AG08396 (cell line): ENCODE results near the gene PPP4R3A.
"Not testable (repeated sequence)": the region's sequence is repeated elsewhere in the genome, so short reads cannot be mapped to it uniquely, and the experiment has no call there.

Experiments used
- DNase-seq: peaks from one replicate; pipeline ENCODE4 v3.0.0; 2012; ENCODE audit warnings: low spot score, mixed read lengths

Gene PPP4R3A

DNA sequence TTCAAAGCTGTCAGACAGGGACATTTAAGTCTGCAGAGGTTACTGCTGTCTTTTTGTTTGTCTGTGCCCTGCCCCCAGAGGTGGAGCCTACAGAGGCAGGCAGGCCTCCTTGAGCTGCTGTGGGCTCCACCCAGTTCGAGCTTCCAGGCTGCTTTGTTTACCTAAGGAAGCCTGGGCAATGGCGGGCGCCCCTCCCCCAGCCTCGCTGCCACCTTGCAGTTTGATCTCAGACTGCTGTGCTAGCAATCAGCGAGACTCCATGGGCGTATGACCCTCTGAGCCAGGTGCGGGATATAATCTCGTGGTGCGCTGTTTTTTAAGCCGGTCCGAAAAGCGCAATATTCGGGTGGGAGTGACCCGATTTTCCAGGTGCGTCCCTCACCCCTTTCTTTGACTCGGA, 73.8 kb downstream of the PPP4R3A start:
- not testable (repeated sequence) for DNase-seq

DNA sequence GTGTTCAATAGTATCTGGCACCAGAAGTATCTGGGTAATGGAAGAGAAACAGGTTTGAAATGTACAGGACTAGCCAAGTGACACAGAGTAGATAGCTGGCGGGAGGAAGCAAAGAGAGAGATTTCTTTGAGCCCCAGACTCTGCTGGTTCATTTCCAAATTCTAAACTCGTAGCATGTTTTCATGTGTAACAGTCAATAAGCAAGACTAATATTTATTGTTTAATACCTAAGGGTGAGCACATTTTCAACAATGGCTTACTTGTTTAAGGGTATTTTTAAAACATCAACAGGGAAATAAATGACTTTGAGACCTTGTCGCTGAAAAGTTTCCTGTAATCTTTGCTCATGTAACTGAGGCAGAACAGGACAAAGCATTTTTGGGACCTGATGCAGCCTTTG, 80.7 kb downstream of the PPP4R3A start:
- DNase-seq, result no peak

DNA sequence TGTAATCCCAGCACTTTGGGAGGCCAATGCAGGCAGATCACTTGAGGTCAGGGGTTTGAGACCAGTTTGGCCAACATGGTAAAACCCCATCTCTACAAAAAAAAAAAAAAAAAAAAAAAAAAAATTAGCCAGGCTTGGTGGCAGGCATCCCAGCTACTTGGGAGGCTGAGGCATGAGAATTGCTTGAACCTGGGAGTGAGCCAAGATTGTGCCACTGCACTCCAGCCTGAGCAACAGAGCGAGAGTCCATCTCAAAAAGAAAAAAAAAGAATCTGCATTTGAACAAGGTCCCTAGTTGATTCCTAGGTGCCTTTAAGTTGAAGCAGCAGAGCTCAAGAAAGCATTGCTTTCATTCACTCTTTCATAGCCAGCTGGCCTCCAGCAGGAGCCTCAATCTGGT, 81.2 kb downstream of the PPP4R3A start:
- not testable (repeated sequence) for DNase-seq

DNA sequence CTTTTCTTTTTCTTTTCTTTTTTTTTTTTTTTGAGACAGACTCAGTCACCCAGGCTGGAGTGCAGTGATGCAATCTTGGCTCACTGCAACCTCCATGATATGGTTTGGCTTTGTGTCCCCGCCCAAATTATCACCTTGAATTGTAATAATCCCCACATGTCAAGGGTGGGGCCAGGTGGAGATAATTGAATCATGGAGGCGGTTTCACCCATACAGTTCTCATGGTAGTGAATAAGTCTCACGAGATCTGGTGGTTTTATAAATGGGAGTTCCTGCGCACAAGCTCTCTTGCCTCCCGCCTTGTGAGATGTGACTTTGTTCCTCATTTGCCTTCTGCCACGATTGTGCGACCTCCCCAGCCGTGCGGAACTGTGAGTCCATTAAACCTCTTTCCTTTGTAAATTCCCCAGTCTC, 84.6 kb downstream of the PPP4R3A start:
- not testable (repeated sequence) for DNase-seq

DNA sequence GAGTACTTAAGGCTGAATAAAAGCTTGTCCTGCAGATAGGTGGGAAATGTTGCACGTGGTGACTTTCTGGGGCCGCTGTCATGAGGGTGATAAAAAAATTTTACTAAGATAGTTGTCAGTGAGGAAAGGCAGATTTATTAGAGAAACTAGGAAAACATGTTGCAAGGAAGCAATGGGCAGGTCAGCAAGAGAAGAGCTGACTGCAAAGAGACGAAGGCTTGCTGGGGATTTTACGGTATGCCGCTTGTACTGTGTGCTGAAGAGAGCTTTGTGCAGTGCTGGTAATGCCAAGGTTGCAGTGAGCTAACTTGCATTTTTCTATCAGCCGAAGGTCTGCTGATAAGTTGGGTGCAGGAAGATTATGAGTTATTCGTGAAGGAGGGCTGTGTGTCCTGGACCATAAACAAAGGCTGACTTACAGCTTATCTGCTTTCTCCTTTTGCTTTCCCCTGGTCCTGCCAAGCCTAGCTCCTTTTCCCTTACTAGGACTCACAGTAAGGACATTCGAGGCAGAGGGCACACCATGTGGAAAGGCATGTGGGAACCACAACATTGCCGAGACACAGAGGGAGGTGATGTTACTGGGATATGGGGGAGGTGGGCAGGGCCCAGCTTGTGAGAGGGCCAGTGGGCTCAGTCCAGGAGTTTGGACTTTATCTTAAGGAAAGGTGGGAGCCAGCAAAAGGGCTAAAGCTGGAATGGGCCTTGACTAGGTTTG, 85.1 kb downstream of the PPP4R3A start:
- DNase-seq, result no peak

DNA sequence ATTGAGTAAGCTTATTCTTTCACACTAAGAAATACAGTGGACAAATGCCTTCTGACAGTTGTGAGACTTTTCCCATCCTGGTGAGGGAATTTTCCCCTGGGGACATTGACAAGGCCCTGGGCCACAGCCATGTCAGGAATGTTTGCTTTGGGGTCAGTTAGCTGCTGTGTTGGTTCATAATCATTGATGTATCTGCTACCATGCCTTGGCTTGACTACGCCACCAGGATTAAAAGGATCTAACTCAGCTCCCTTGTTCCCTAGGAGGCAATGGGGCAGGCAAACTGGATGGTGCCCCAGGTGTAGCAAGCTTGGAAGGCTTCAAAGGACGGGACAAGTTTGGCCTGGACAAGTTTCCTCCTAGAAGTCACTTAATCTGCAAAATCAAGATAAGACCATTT, 89.4 kb downstream of the PPP4R3A start:
- DNase-seq, result no peak

DNA sequence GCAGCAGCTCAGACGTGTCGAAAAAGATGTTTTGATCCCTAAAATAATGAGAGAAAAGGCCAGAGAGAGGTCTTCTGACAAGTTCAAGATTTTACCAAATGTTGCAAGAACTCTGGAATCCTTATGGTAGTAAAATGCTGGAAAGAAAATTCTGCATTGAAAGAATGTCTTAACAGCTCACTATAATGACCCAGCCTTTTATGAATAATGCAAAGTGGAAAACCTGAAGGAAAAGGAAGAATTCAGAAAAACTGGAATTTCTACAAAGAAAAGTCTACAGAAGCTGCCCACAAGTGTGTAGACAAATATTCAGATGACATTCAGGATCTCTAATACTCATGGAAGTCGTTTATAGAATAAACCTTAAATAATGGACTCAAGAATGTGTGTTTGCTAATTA, 90.7 kb downstream of the PPP4R3A start:
- DNase-seq, result no peak

DNA sequence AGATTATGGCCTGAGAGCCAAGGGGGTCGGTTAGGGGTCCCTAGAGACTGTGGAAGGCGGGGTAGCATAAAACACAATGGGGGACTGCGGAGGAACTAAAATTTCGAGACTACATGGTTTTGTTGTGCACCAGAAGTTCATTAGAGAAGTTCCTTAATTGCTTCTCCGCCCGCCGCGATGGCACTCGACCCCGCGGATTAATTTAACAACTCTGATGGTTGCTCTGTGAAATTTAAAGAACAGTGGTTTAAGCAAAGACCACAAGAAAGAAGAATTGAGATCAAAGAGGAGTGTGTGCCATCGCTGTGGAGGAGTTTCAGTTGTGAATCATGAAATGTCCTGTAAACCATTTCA, 91.1 kb downstream of the PPP4R3A start:
- DNase-seq, result no peak

DNA sequence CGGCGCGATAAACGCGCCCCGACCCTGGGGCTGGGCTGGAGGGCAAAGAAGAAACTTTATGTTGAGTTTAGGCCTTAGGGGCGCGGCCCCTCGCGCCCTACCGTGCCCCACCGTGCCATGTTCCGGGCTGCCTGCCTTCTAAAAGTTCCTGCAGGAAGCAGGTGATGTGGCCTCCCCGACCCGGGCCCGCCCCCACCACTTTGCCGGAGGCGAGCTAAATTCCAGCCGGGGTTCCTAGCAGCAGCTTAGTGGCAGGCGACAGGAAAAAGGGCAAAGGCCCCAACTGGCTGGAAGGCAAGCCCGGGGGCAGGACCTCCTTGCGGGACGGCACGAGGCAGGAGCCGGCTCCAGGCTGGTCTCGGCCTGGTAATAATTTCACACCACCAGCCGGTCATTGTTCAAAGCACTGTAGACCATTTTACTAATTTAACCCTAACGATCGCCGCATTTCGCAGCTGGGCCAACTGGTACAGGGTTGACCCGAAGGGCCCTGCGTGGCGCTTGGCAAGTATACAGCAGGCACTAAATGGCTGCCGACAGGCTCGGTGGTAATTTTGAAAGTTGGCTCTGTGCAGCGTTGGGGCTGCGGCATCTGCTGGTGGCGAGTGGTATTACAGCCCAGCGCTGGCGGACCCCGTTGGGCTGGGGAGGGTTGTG, 91.6 kb downstream of the PPP4R3A start:
- peak; percentile 66 for DNase-seq

DNA sequence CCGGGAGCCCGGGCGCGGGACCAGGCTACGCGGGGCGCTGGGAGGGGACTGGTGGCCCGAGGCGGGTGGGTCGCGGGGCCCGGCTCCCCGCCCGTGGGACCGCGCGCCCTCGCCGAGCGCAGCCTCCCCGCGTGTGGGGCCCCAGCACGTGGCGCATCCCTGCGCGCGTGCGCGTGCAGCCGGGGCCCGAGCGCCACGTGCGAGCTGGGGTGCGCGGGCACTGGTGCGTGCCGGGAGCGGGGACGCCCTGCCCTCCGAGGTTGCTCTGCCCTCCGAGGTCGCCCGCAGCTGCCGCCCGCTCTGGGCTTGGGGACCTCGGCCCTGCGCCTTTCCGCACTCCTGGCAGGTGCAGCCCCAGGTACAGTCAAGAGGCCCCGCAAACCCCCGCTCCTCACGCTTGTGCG, 92.1 kb downstream of the PPP4R3A start:
- peak; percentile 46 for DNase-seq

DNA sequence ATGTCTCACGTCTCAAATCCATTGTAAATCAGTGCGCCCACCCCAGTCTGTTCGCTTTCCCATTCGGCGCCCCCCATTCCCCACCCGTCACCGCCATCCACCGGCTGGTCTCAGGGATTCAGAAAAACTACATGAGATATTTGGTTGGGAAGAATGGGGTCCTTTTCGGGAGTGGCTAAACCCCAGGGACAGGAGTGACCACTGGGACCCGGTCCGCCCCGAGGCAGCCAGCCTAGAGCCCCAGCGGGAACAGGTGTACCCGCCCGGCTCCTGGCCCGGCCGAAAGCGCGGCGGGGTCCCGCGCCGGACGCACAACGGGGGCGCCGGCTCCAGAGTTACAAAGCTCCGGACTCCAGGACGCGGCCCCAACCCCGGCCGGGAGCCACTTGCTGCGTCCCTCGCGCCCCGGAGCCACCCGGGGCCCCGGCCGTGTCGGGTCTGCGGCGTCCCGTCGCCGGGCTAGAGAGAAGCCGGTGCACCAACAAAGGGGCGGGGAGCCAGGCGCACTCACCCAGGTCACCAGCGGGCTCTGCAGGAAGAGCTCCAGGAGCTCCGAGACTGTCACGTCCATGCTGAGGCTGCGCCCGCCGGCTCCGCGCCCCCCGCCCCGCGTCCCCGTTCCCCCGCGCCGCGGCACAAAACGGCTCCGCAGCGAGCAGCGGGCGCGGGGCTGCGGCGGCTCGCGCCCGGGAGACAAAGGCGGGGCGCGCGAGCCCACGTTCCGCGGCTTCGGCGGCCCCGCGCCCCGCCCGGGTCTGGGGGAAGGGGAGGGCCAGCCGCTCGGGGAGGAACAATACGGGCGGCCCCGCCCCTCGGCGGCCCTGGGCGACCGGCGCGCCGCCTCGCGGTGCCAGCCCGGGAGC, 92.8 kb downstream of the PPP4R3A start, which contains the start of gene CCDC88C:
CCDC88C (minus strand) TSS at position 701 of the 863 bp plus-strand sequence; CDS start at position 571, 130 bp downstream.
- DNase-seq, result peak; percentile 55

DNA sequence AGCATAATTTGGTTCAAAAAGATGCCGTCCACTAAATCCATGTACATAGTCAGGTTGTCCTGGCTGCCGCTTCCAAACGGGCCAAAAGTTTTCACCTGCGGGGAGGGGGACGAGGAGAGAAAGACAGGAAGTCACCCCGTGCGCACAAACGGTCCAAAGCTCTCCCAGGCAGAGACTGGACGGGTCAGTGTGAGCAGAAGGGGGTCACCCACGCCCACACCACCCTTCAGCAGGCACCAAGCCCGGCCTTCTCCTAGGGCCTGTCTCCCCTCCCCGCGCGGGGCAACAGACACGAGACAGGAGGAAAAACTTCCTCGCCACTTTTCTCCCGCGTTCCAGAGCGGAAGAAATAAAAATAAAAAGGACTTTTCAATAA, 93.4 kb downstream of the PPP4R3A start:
- no peak for DNase-seq

DNA sequence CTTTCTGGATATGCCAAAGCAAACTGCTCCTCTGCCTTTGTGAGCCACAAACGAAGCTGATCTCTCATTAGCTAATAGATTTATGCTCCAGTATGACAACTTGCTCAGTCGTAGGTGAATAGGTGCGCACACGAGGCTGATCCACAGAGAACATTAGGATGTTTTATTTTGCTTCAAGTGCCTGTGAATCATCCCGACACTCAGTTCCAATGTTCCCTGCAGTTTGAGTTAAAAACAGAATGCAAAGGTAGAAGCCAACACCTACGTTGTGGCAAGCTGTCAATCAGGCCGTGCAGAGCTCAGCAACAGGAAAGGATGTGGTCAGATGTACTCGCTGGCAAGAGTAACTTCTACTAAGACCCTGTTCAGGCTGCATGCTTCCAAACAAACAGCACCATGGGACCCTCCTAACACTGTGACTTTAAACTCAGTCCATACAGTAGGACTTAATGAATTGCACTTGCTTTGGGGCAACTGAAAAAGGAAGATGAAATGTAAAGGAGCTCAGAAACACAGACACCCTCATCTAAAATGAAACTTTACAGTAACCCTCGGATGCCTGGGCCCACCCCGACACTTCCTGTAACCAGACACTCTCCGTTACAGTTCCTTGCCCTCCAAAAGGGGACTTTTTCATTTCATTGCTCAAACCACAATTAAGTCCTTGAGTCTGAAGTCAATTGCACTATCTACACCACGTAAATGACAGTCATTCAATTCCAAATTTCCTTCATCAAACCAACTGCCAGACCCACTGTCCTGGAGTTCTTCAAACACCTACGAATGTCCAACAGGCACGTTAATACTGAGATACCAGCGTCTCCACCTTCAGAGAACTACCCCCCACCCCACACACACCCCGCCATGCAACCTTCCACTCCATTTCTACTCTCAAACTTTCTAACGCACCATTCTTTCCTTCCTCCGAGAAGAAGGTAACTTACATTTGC, 94.0 kb downstream of the PPP4R3A start:
- DNase-seq, result no peak

DNA sequence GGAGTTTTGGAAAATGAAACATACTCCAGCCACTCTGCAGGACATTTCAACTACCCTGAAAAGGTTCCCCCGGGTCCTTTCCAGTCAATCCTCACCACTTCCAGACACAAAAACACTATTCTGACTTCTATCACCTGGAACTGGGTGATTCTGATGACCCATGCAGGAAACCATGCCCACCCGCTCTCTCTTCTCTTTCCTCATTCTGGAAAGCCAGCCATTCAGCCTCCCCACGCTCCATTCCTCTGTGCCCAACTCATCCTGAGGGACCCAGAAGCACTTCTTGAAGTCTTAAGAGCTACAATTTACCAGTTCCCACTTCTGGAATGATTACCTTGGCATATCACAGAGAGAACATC, 95.7 kb downstream of the PPP4R3A start:
- no peak for DNase-seq

DNA sequence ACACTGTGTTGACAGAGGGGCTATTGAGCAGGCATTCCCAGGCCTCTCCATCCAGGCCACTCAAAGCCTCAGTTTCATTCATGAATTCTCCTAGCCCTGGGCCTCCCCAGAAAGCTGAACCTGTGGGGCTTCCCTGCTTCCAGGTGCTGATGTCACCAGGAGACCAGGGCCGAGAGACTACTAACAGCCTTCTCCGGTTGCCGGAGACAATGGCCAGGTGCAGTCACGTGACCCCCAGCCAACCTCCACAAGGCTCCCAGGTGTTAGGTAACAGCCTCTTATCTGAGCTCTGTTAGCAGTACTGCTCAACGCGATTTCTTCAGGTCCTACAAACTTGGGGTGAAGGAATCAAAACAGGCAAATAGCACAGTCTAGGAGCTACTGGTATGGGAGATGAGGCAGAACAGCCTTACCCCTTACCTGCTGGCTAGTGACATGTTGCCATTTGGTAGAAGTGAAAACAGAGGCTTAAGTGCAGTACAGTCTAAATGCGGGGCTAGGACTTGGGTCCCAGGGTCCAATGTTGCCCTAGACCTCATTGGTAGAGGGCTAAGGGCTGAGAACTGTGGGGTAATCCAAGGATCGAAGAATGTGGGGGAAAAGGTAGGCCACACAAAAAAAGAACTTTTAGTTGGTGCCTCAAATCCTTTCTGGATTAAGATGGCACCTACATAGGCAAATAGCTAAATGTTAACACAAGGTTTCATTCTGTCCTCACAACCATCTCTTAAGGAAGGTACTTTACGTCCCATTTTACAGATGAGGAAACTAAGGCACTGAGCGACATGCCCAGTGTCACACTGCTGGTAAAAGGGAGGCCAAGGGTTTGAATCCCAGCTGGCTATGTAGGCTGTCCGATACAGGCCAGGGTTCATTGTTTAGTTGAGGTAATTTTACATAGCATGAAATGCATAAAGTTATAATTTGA, 96.3 kb downstream of the PPP4R3A start:
- no peak for DNase-seq

DNA sequence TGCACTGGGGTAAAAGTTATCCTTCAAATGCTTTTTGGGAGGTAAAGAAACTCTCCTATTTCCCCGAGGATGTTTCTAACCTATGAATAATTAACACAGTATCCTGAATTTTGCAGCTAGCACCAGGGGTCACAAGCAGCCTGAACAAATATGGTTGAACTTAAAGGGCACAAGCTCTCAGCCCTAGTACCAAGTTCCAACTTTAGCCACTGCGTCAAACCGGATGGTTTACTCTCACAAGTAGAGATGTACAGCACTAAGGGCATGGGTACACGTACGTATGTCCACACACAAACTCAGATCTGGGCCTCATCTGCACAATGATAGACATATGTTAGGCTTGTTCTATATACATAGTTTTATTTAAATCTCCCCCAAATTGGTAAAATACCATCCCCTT, 97.2 kb downstream of the PPP4R3A start:
- no peak for DNase-seq

DNA sequence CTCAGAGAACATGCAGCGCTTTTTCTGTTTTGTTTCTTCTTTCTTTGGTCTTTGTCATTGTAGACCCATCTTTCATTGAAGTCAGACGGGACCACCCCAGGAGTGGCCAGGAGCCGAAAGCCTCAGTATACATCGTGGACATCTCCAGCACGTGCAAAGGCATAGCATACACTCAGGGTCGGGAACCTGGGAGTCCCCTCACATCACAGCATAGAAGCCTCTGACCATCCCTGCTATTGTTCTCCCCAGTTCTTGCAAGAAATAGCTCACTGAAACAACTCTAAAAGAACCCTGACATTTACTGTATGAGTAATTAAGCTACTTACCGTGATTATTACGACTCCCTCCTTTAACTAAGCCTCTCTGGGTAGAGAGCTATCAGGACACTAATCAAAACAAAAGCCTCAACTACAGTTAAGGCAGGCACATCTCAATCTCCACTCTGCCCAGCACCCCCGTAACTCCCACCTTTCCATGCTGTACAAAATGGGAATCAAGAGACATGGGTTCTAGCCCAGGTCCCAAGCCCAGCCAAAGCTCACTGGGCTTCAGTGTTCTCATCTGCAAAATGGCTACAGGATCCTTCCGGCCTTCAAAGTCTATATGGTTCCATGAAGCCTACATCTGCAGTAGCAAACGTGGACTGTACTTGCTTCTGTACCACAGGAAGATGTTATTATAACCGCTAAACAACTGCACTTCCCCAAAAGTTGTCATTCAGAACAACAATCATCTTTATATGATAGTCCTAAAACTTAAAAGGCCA, 99.2 kb downstream of the PPP4R3A start:
- DNase-seq, result no peak

DNA sequence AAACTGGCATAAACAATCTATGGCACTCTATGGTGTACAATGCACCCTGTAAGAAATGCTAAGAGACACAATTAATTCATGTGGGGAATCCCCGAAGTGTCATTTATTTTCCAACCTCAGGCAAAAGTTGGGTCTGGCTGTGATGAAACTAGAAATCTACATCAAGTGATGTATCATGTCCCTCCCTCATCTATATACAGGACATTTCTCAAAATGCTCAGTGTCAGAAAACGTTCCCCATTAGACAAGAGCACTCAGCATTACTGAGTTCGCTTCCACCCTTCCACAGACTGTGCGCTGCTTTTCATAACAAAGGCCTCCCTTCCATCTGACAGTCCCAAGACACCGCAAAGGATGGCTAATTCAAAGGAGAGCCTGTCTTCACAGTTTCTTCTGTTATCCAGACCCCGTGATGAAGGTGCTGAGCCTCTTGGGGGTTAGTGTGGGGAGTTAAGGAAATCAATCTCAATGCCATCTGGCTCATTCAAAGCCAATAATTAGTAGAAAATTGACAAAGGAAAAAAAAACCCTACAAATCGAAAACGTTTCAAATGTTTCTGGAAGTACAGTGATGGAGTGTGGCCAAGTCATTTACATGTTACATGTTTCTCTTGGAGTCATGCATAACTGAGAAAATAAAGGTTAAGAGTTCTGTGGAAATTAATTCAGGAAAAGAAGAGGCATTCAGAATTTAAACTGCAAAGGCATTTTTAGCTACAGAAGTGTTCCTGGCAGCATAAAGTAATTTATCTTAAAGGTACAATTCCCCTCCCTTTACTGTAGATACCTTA, 100.0 kb downstream of the PPP4R3A start:
- DNase-seq, result no peak

DNA sequence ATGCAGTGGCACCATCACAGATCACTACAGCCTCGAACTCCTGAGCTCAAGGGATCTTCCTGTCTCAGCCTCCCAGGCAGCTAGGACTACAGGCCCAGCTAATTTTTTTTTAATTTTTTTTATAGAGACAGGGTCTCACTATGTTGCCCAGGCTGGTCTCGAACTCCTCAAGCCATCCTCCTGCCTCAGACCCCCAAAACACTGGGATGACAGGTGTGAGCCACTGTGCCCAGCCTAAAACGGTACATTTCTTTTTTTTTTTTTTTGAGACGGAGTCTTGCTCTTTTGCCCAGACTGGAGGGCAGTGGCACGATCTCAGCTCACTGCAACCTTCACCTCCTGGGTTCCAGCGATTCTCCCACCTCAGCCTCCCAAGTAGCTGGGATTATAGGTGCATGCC, 100.9 kb downstream of the PPP4R3A start:
- not testable (repeated sequence) for DNase-seq
